ENCODE data around the gene MYO18A.

The MYO18A gene

GRCh38 chr17:29043539-29044145 lies 136.6 kb downstream of the MYO18A start:
- no peak for DNase-seq

GRCh38 chr17:29042679-29043538 lies 137.3 kb downstream of the MYO18A start, which contains the start of gene PIPOX:
TSS of gene PIPOX (plus strand) at chr17:29043141. CDS start at chr17:29043226, 85 bp downstream.
- DNase-seq = peak; percentile 92

- no peak for DNase-seq
These were observed 138.0 kb downstream of the MYO18A start for GRCh38 chr17:29042026-29042678.

GRCh38 chr17:29041571-29041970 lies 138.6 kb downstream of the MYO18A start:
- no peak for DNase-seq

GRCh38 chr17:29041091-29041490 lies 139.1 kb downstream of the MYO18A start:
- DNase-seq = no peak

GRCh38 chr17:29039764-29040598 lies 140.2 kb downstream of the MYO18A start:
- DNase-seq = no peak

- no peak for DNase-seq
These were observed 142.0 kb downstream of the MYO18A start for GRCh38 chr17:29038085-29038795.

GRCh38 chr17:29037739-29038084 lies 142.5 kb downstream of the MYO18A start:
- no peak for DNase-seq

GRCh38 chr17:29036584-29036983 lies 143.6 kb downstream of the MYO18A start:
- DNase-seq = no peak

- no peak for DNase-seq
These were observed 145.7 kb downstream of the MYO18A start for GRCh38 chr17:29034510-29034909.

- DNase-seq = no peak
These were observed 147.4 kb downstream of the MYO18A start for GRCh38 chr17:29032857-29033197.

- DNase-seq = no peak
These were observed 148.0 kb downstream of the MYO18A start for GRCh38 chr17:29032013-29032856.

- no peak for DNase-seq
These were observed 148.7 kb downstream of the MYO18A start for GRCh38 chr17:29031488-29031887.

GRCh38 chr17:29024316-29024952 lies 155.8 kb downstream of the MYO18A start:
- no peak for DNase-seq

- DNase-seq = no peak
These were observed 158.1 kb downstream of the MYO18A start for GRCh38 chr17:29022074-29022473.

GRCh38 chr17:29021226-29021625 lies 159.0 kb downstream of the MYO18A start:
- DNase-seq = no peak

All from OCI-M1 (cell line).